Liver (tissue), 9 donors: ENCODE results near the gene UACA. TPM values are rescaled to one million over a fixed set of nuclear protein-coding genes. Genes with fewer than 3 reads are reported as not detected.

ENCODE experiments used
- DNase-seq: peaks from one replicate; pipeline ENCODE4 v3.0.0-alpha.2; 2017; ENCODE audit warnings: low spot score
- H3K27ac ChIP-seq, 2 donors: one replicate each; pipeline ENCODE4 v1.7.0; 2013; ENCODE audit warnings: inconsistent platforms in 2 of 2, low read length in 2 of 2, control low read depth in 1 of 2, low read depth in 1 of 2, mild to moderate bottlenecking in 1 of 2
- H3K27me3 ChIP-seq, 4 donors: one replicate each; pipeline versions ENCODE4 v1.6.1 to v1.7.0; 2013; ENCODE audit warnings: low read length in 3 of 4, inconsistent platforms in 1 of 4, mild to moderate bottlenecking in 1 of 4, moderate library complexity in 1 of 4; ENCODE audit not compliant: control insufficient read depth in 4 of 4, insufficient read depth in 4 of 4
- H3K36me3 ChIP-seq, 4 donors: one replicate each; pipeline versions ENCODE4 v1.6.1 to v1.7.0; 2013; ENCODE audit warnings: low read length in 3 of 4, mild to moderate bottlenecking in 3 of 4, low read depth in 1 of 4, moderate library complexity in 1 of 4; ENCODE audit not compliant: control insufficient read depth in 4 of 4, insufficient read depth in 3 of 4
- H3K4me1 ChIP-seq, 4 donors: one replicate each; pipeline versions ENCODE4 v1.6.1 to v1.7.0; 2013; ENCODE audit warnings: low read length in 3 of 4, mild to moderate bottlenecking in 3 of 4, moderate library complexity in 1 of 4; ENCODE audit not compliant: control insufficient read depth in 4 of 4, insufficient read depth in 4 of 4
- H3K4me3 ChIP-seq, 3 donors: one replicate each; pipeline versions ENCODE4 v1.6.1 to v1.7.0; 2013; ENCODE audit warnings: low read length in 3 of 3, control low read depth in 1 of 3, low read depth in 1 of 3, mild to moderate bottlenecking in 1 of 3
- H3K9ac ChIP-seq, 2 donors: one replicate each; pipeline ENCODE4 v1.7.0; 2013; ENCODE audit warnings: low read length in 2 of 2, mild to moderate bottlenecking in 2 of 2, moderate library complexity in 2 of 2, control low read depth in 1 of 2, low read depth in 1 of 2
- H3K9me3 ChIP-seq, 4 donors: one replicate each; pipeline versions ENCODE4 v1.6.1 to v1.7.0; 2013; ENCODE audit warnings: low read length in 3 of 4; ENCODE audit not compliant: control insufficient read depth in 4 of 4
- ATF3 ChIP-seq: IDR thresholded peaks from 2 replicates; pipeline ENCODE4 v1.6.1; 2016; ENCODE audit warnings: antibody characterized with exemption
- CTCF ChIP-seq: fragments of 150-350 bp; IDR thresholded peaks from 2 replicates; pipeline ENCODE4 v1.5.1; 2017; ENCODE audit warnings: improper control_type of control experiment, low read depth, low read length; ENCODE audit not compliant: missing input control
- FOXA1 ChIP-seq: IDR thresholded peaks from 2 replicates; pipeline ENCODE4 v1.6.1; 2016; ENCODE audit warnings: antibody characterized with exemption
- FOXA2 ChIP-seq: IDR thresholded peaks from 2 replicates; pipeline ENCODE4 v1.6.1; 2016; ENCODE audit warnings: antibody characterized with exemption
- GABPA ChIP-seq, 2 donors: IDR thresholded peaks in 1 of 2; conservative IDR thresholded peaks in 1 of 2; 2 replicates each; pipeline ENCODE4 v1.6.1; 2016; ENCODE audit warnings: antibody characterized with exemption in 2 of 2, mild to moderate bottlenecking in 1 of 2, moderate library complexity in 1 of 2
- HNF4A ChIP-seq, 2 donors: conservative IDR thresholded peaks; 2 replicates each; pipeline ENCODE4 v1.6.1; 2016; ENCODE audit warnings: antibody characterized with exemption in 2 of 2, mild to moderate bottlenecking in 2 of 2
- HNF4G ChIP-seq: IDR thresholded peaks from 2 replicates; pipeline ENCODE4 v1.6.1; 2016; ENCODE audit warnings: antibody characterized with exemption
- JUND ChIP-seq, 2 donors: IDR thresholded peaks; 2 replicates each; pipeline ENCODE4 v1.6.1; 2016; ENCODE audit warnings: antibody characterized with exemption in 2 of 2
- MAX ChIP-seq: IDR thresholded peaks from 2 replicates; pipeline ENCODE4 v1.6.1; 2016; ENCODE audit warnings: antibody characterized with exemption
- NR2F2 ChIP-seq: IDR thresholded peaks from 2 replicates; pipeline ENCODE4 v1.6.1; 2016; ENCODE audit warnings: antibody characterized with exemption
- REST ChIP-seq: IDR thresholded peaks from 2 replicates; pipeline ENCODE4 v1.6.1; 2016; ENCODE audit warnings: antibody characterized with exemption, mild to moderate bottlenecking
- RXRA ChIP-seq, 2 donors: IDR thresholded peaks; 2 replicates each; pipeline ENCODE4 v1.6.1; 2017 to 2018; ENCODE audit warnings: antibody characterized with exemption in 2 of 2, mild to moderate bottlenecking in 1 of 2
- SP1 ChIP-seq: IDR thresholded peaks from 2 replicates; pipeline ENCODE4 v1.6.1; 2018; ENCODE audit warnings: antibody characterized with exemption, mild to moderate bottlenecking
- YY1 ChIP-seq: IDR thresholded peaks from 2 replicates; pipeline ENCODE4 v1.6.1; 2016; ENCODE audit warnings: antibody characterized with exemption, mild to moderate bottlenecking
- WGBS: extraction: QIAGEN DNeasy Blood & Tissue Kit; methylation state at CpG from one replicate; pipeline ENCODE4 v1.1.7; 2013; 5-methylcytosine and 5-hydroxymethylcytosine counted together
- polyA plus RNA-seq, 2 donors: library from polyadenylated mRNA; stranded (reverse) in 1 of 2; unstranded in 1 of 2; fragments of 200-250 nt in 1 of 2; fragments of >200 nt in 1 of 2; fragmentation: Nextera tagmentation in 1 of 2; extraction: Ambion mirVana in 1 of 2; gene quantifications; one replicate each; pipeline versions ENCODE4 v1.2.1 to v1.2.3, GENCODE V29; 2013 to 2015
- total RNA-seq, 2 donors: library from RNA; depleted of rRNA; stranded (reverse); fragments of >200 nt; gene quantifications; one replicate each; pipeline ENCODE4 v1.2.3, GENCODE V29; 2014
- donor health status: healthy.
- donor health status: healthy.
- donor health status: healthy.
- donor health status: healthy.
- donor health status: healthy.

The UACA gene
- total and polyA plus RNA-seq, 4 donors, result 3.9 to 16.0 (median 10.0) TPM

GRCh38 chr15:70625011-70625410 is 138.3 kb downstream of the UACA start:
- TF ChIP-seq SP1 (no peak), HNF4G (no peak), RXRA (IDR thresholded peaks at IDR 0.05) (no peak), CTCF (no peak), FOXA2 (no peak), MAX (no peak), NR2F2 (no peak), YY1 (no peak), REST (no peak), FOXA1 (no peak), ATF3 (no peak)

GRCh38 chr15:70618929-70619328 is 144.4 kb downstream of the UACA start:
- H3K9me3 ChIP-seq, result peaks cover 0 to 1% (median 0%) of the 10 kb centered on the region in 4 donors
- H3K4me3 ChIP-seq, result no peak overlapping the region
- no peak overlapping the region for H3K27ac ChIP-seq
- WGBS, result 92% methylated on average over 3 of the region's 3 CpGs
- peaks cover 0 to 15% (median 6%) of the 10 kb centered on the region in 4 donors for H3K4me1 ChIP-seq
- H3K36me3 ChIP-seq, result no peaks in the 10 kb centered on the region
- TF ChIP-seq HNF4A (conservative IDR thresholded peaks at IDR 0.05) (no peak), RXRA (IDR thresholded peaks at IDR 0.05) (no peak), HNF4G (no peak), ATF3 (no peak), GABPA (IDR thresholded peaks at IDR 0.05 in 1 of 2, conservative IDR thresholded peaks at IDR 0.05 in 1 of 2) (no peak), JUND (IDR thresholded peaks at IDR 0.05) (no peak)
- no peaks in the 10 kb centered on the region for H3K27me3 ChIP-seq
- no peak overlapping the region for H3K9ac ChIP-seq
- DNase-seq, result no peak

More at GRCh38 chr15:70625011-70625410, 138.3 kb downstream of the UACA start:
- peaks cover 0 to 1% (median 0%) of the 10 kb centered on the region in 4 donors for H3K9me3 ChIP-seq
- H3K4me1 ChIP-seq, result no peaks in the 10 kb centered on the region
- no peak overlapping the region for H3K9ac ChIP-seq
- H3K27me3 ChIP-seq, result no peaks in the 10 kb centered on the region
- no peak overlapping the region for H3K4me3 ChIP-seq
- DNase-seq, result no peak
- no peaks in the 10 kb centered on the region for H3K36me3 ChIP-seq
- no peak overlapping the region for H3K27ac ChIP-seq
